Measurements from ENCODE around the gene PPFIA2. TPM values are rescaled to one million over a fixed set of nuclear protein-coding genes. Genes with fewer than 3 reads are reported as not detected.

The PPFIA2 gene
- total and polyA plus RNA-seq, 9 of the 15 experiments (the other 6 are each of a cell fraction or from before 2014, with no cell fraction given), result not detected

GRCh38 chr12:81370456-81370855 is 388.7 kb downstream of the PPFIA2 start:
- 0% methylated on average over 1 of the region's 1 CpG for WGBS (ENCODE audit: insufficient coverage, low coverage, missing lambda C conversion rate)

GRCh38 chr12:81369175-81369574 is 390.0 kb downstream of the PPFIA2 start:
- Histone ChIP-seq H3K4me1 (replicated peaks in 1 of 2; ENCODE audit: control insufficient read depth in 2 of 2, insufficient read depth in 2 of 2, low read length in 2 of 2) (no peaks in the 10 kb centered on the region), H4K20me1 (replicated peaks; ENCODE audit: control insufficient read depth, insufficient read depth, low read length) (no peaks in the 10 kb centered on the region), H3K4me2 (ENCODE audit: insufficient read depth, low read length) (no peak overlapping the region), H3K9me3 (replicated peaks; ENCODE audit: control insufficient read depth, insufficient read depth, low read depth, low read length) (no peaks in the 10 kb centered on the region; the same call in 1 of the 2 replicates), H3K79me2 (ENCODE audit: control insufficient read depth, insufficient read depth, low read length) (no peaks in the 10 kb centered on the region), H3K9me1 (ENCODE audit: control insufficient read depth, insufficient read depth, low read length) (no peaks in the 10 kb centered on the region), H3K36me3 (ENCODE audit: control insufficient read depth, insufficient read depth, low read length) (no peaks in the 10 kb centered on the region), H3K4me3 (no peak overlapping the region), H3K27ac (ENCODE audit: extremely low read depth, low read depth, low read length) (no peak overlapping the region), H3K9ac (ENCODE audit: insufficient read depth in 1 of 2, low read depth in 2 of 2, low read length in 2 of 2) (no peak overlapping the region), H2AFZ (ENCODE audit: low read depth, low read length) (no peak overlapping the region), H3K27me3 (ENCODE audit: control insufficient read depth in 2 of 2, insufficient read depth in 2 of 2, low read length in 2 of 2) (no peaks in the 10 kb centered on the region)
- ChIA-PET POLR2A (no interaction called here), CTCF (ENCODE audit: low intra/inter-chr PET ratio) (no interaction called here)
- no peak for ATAC-seq
- in situ Hi-C loops (cut with MboI), result no loop called here
- no peak for FAIRE-seq
- DNase-seq (ENCODE audit: extremely low read depth in 1 of 4, low spot score in 3 of 4), result no peak
- intact Hi-C loops (cut with micrococcal nuclease), result no loop called here
- BruUV-seq (replicated peaks), result no TSS peak
- no peak for TF ChIP-seq RB1 (IDR thresholded peaks at IDR 0.05; ENCODE audit: low read depth)
- TF ChIP-seq ZNF778 (CRISPR knock-in tag; IDR thresholded peaks at IDR 0.05), result no peak
- TF ChIP-seq ZBED1 (IDR thresholded peaks at IDR 0.05), result no peak
- TF ChIP-seq HNRNPLL (IDR thresholded peaks at IDR 0.05; ENCODE audit: low read depth, low read length, poor library complexity, severe bottlenecking), result no peak
- no peak for TF ChIP-seq E4F1 (CRISPR knock-in tag; IDR thresholded peaks at IDR 0.05; ENCODE audit: borderline replicate concordance)
- no peak for TF ChIP-seq ZSCAN32 (CRISPR knock-in tag; IDR thresholded peaks at IDR 0.05)
- no peak for TF ChIP-seq GTF2E2 (tag; IDR thresholded peaks at IDR 0.05)
- no peak for TF ChIP-seq RBM25 (IDR thresholded peaks at IDR 0.05; ENCODE audit: low read depth, low read length, severe bottlenecking)
- TF ChIP-seq CAMTA2 (CRISPR knock-in tag; conservative IDR thresholded peaks at IDR 0.05), result no peak
- TF ChIP-seq NR3C1 (CRISPR knock-in tag; IDR thresholded peaks at IDR 0.05), result no peak
- no peak for TF ChIP-seq ATF4 (CRISPR knock-in tag; IDR thresholded peaks at IDR 0.05)

More at GRCh38 chr12:81370456-81370855, 388.7 kb downstream of the PPFIA2 start:
- Histone ChIP-seq H3K27ac (ENCODE audit: extremely low read depth, low read depth, low read length) (no peak overlapping the region), H3K9me1 (ENCODE audit: control insufficient read depth, insufficient read depth, low read length) (no peaks in the 10 kb centered on the region), H3K4me3 (no peak overlapping the region), H2AFZ (ENCODE audit: low read depth, low read length) (no peak overlapping the region), H3K4me1 (replicated peaks in 1 of 2; ENCODE audit: control insufficient read depth in 2 of 2, insufficient read depth in 2 of 2, low read length in 2 of 2) (no peaks in the 10 kb centered on the region), H3K9me3 (replicated peaks; ENCODE audit: control insufficient read depth, insufficient read depth, low read depth, low read length) (no peaks in the 10 kb centered on the region; the same call in 1 of the 2 replicates), H3K4me2 (ENCODE audit: insufficient read depth, low read length) (no peak overlapping the region), H3K79me2 (ENCODE audit: control insufficient read depth, insufficient read depth, low read length) (no peaks in the 10 kb centered on the region), H3K27me3 (ENCODE audit: control insufficient read depth in 2 of 2, insufficient read depth in 2 of 2, low read length in 2 of 2) (no peaks in the 10 kb centered on the region), H4K20me1 (replicated peaks; ENCODE audit: control insufficient read depth, insufficient read depth, low read length) (no peaks in the 10 kb centered on the region), H3K36me3 (ENCODE audit: control insufficient read depth, insufficient read depth, low read length) (no peaks in the 10 kb centered on the region), H3K9ac (ENCODE audit: insufficient read depth in 1 of 2, low read depth in 2 of 2, low read length in 2 of 2) (no peak overlapping the region)
- TF ChIP-seq BRCA1 (IDR thresholded peaks at IDR 0.05) (no peak), BRCA1 (CRISPR knock-in tag; IDR thresholded peaks at IDR 0.05) (no peak), NFRKB (IDR thresholded peaks at IDR 0.05; ENCODE audit: low read depth) (no peak)
- ATAC-seq (no peak), FAIRE-seq (no peak), DNase-seq (ENCODE audit: extremely low read depth in 1 of 4, low spot score in 3 of 4) (no peak)
- POLR2A ChIA-PET, result no interaction called here
- in situ Hi-C loops (cut with MboI), result no loop called here
- intact Hi-C loops (cut with micrococcal nuclease), result no loop called here
- CTCF ChIA-PET (ENCODE audit: low intra/inter-chr PET ratio), result no interaction called here
- no TSS peak for BruUV-seq (replicated peaks)
